ENCODE data around the gene NFYA. TPM values are rescaled to one million over a fixed set of nuclear protein-coding genes. Genes with fewer than 3 reads are reported as not detected.

NFYA gene
- total and polyA plus RNA-seq, 2 donors (not counting 1 experiment from before 2014, with no cell fraction given), result 23.3 to 44.3 TPM

GRCh38 chr6:41073203-41073967 lies 611 bp downstream of the NFYA start:
- Histone ChIP-seq H3K79me2 (ENCODE audit: control insufficient read depth, insufficient read depth, low read length) (peaks cover 58% of the 10 kb centered on the region), H3K27ac (ENCODE audit: low read length in 2 of 2) (peak overlapping the region; percentile 96 to 97), H3K9me3 (ENCODE audit: control extremely low read depth in 1 of 3, control insufficient read depth in 2 of 3, insufficient read depth in 1 of 3, low read length in 2 of 3) (no peaks in the 10 kb centered on the region), H2AFZ (ENCODE audit: insufficient read depth, low read depth, low read length, poor library complexity, severe bottlenecking) (peak overlapping the region; percentile 66), H3K27me3 (replicated peaks in 1 of 4; ENCODE audit: control extremely low read depth in 1 of 4, control insufficient read depth in 3 of 4, insufficient read depth in 4 of 4, low read length in 3 of 4) (no peaks in the 10 kb centered on the region), H3K9ac (ENCODE audit: low read length) (peak overlapping the region; percentile 97), H4K20me1 (ENCODE audit: control insufficient read depth, insufficient read depth, low read length, poor library complexity, severe bottlenecking) (no peaks in the 10 kb centered on the region), H3K4me3 (ENCODE audit: control extremely low read depth in 1 of 5, extremely low read depth in 1 of 5, insufficient read depth in 1 of 5, low read depth in 2 of 5, low read length in 4 of 5) (peak overlapping the region; percentile 80 to 96 (median 94)), H3K4me2 (replicated peaks; ENCODE audit: low read depth, low read length, poor library complexity, severe bottlenecking) (peak overlapping the region; percentile 89), H3K36me3 (replicated peaks in 1 of 2; ENCODE audit: control extremely low read depth in 1 of 2, control insufficient read depth in 1 of 2, extremely low read depth in 1 of 2, insufficient read depth in 2 of 2, low read length in 1 of 2) (peaks cover 0 to 15% of the 10 kb centered on the region in 2 experiments), H3K4me1 (ENCODE audit: control insufficient read depth in 2 of 2, insufficient read depth in 2 of 2, low read length in 2 of 2) (peaks cover 31 to 34% of the 10 kb centered on the region in 2 donors)
- ChIA-PET CTCF (interaction anchor here (0.6 to 1.5 kb wide), 2 partner anchors 127 to 245 kb away, joined by 3 read pairs; partner anchors contain the start of gene TREML2), POLR2A (no interaction called here)
- peak overlapping the region; percentile 99 for H3K27ac Mint-ChIP-seq
- peaks cover 48% of the 10 kb centered on the region for H3K4me1 Mint-ChIP-seq
- H3K4me3 Mint-ChIP-seq, result peak overlapping the region; percentile 94
- ATAC-seq (ENCODE audit: low read depth) (peak; percentile 12), DNase-seq (peak; percentile 89)
- intact Hi-C loops (cut with micrococcal nuclease), result loop anchor here (1.0 to 10.0 kb wide), 7 partner anchors 201 to 1491 kb away; partner anchors contain the start of genes BYSL, FOXP4, MED20 and MRPS10
- H3K27me3 Mint-ChIP-seq, result no peaks in the 10 kb centered on the region
- no peak for TF ChIP-seq EZH2 (IDR thresholded peaks at IDR 0.05; ENCODE audit: borderline replicate concordance, insufficient read depth, low read depth, low read length, poor library complexity, severe bottlenecking)
- TF ChIP-seq CTCF (IDR thresholded peaks at IDR 0.05), result peak; percentile 67
- under 1% methylated on average over 62 of the region's 74 CpGs for WGBS (ENCODE audit: insufficient coverage)
- no peaks in the 10 kb centered on the region for H3K9me3 Mint-ChIP-seq (ENCODE audit: insufficient read depth)
